CD4-positive, alpha-beta T cell treated with Interleukin-2 at 100 ng/mL for 4 hours (primary cell): Measurements from ENCODE around the gene MED8.

Experiments used
- DNase-seq: peaks from one replicate; pipeline ENCODE4 v3.0.0-alpha.2; 2020; ENCODE audit warnings: low spot score

Gene MED8

DNA sequence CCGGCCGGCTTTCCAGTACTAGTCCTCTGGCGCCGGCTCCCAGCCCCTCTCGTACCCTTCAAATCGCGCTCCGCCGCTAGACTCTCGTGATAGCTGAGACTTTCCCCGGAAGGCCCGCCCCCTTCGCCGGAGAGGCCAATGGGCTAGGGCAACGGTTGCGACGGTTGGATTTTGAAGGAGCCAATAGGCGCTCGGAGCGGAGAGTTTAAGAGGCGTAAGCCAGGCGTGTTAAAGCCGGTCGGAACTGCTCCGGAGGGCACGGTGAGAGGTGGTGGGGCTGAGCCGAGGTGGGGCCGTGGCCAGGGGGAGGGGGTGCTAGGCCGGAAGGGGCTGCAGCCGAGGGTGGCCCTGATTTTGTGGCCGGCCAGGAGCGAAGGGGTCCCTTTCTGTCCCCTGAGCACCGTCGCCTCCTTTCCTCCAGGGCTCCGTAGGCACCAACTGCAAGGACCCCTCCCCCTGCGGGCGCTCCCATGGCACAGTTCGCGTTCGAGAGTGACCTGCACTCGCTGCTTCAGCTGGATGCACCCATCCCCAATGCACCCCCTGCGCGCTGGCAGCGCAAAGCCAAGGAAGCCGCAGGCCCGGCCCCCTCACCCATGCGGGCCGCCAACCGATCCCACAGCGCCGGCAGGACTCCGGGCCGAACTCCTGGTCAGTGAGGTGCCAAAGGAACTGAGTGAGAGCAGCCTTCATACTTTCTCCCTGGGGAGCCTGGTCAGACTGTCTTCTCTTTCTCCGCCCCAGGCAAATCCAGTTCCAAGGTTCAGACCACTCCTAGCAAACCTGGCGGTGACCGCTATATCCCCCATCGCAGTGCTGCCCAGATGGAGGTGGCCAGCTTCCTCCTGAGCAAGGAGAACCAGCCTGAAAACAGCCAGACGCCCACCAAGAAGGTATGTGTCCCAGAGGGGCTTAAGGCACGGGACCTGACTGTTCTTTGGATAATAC lies 30.6 kb downstream of the MED8 start, which contains the start of gene CDC20:
TSS of gene CDC20 (plus strand) at position 236 of the 948 bp plus-strand sequence. CDS start at position 471, 235 bp downstream.
- DNase-seq = peak; percentile 97

DNA sequence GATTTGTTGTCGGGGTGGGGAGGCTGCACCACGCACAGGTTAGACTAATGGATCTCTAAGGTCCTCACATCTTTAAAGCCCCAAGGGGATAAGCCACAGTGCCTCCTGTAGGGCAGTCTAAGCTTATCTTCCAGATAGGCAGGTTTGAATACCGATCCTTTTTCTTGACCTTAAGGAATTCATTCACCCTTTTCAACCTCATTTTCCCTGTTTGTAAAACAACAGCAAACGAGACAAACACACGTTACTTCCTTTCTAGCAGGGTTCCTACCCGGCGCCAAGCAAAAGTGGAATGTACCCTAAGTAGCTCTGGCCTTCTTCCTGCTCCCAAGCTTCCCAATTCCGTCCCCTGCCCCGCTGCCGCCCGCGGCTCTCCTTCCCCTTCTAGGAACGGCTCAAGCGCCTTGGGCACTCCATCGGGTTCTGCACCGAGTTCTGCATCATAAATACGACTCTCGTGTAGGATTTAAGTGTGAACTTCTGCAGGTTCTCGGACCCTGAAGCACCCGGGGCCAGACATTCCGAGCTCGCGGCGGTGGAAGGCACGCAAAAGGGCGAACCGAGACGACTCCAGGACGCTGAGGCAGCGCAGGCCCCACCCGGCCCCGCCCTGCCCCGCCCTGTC lies 31.4 kb downstream of the MED8 start:
- DNase-seq = peak; percentile 32

DNA sequence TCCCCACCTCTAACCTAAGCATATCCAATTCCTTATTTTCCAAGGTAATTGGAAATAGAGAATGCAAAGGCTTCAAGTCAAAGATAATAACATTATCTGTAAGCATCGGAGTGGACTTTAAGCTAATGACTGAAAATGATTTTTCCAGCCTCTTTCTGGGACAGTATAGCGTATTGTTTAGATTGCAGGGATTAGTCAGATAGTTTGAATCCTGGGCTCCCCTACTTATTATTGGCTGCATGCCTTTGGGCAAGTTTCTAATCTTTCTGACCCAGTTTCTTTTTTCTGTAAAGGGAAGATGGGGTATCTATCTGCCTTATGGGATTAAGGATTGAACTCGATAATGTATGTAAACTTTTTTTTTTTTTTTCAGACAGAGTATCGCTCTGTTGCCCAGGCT lies 32.3 kb downstream of the MED8 start:
- DNase-seq = no peak

DNA sequence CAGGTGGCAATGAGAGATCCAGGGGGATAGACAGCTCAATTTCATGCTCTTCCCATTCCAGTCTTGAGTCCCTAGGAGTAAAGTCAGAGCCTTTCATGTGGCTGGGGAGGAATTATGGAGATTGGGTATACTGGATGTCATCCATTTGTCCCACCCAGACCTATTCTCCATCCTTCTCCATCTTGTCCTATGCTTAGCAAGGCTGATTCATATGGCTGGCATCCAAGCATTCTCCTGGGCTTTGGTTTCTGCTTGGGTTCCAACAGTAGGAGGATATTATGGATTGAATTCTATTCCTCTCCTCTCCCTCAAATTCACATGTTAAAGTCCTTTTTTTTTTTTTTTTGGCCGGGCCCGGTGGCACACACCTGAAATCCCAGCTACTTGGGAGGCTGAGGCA lies 34.7 kb downstream of the MED8 start:
- DNase-seq = no peak

DNA sequence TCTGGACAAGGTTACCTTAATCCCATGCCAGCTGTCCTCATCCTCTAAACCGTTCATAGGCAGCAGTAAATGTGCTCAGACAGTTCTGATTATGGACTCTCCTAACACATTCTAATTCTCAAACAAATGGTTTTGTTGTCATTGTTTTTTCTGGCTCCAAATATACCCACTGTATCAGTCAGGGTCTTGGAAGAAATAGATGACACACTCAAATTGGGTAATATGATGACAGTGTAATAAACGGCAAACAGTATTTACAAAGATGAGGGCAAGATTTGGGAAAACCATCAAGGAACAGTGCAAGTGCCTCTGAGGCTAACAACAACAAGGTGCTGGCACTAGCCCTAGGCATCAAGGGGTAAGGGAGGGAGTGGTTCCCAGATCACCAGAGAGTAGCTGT lies 35.1 kb downstream of the MED8 start:
- no peak for DNase-seq

DNA sequence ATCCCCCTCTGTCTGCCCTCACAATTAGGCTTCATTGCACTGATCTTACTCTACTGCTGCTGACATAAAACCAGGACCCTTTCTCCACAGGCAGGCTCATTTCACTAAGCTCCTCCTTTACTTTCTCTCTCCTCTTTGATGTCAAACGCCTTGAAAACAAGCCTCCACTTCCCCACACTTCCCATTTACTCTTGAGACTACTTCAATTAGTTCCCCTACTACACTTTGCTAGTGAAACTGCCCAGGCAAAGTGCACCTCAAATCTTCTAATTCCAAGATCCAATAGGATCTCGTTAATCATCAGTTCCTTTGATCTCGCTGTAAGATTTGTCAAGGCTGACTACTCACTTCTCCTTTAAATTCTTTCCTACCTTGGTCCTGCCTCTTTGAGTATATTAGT lies 36.7 kb downstream of the MED8 start:
- no peak for DNase-seq

DNA sequence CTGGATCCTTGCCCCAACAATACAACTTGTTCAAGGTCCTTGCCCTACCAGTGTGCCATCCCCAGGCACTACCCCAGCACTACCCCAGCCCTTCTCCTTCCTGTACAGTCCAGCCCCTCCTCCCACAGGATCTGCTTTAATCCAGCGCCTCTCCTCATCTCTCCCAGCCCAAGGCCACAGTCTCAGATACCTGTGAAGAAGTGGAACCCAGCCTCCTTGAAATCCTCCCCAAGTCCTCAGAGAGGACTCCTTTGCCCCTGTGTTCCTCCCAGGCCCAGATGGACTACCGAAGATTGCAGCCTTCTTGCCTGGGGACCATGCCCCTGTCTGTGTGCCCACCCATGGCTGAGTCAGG lies 37.3 kb downstream of the MED8 start:
- DNase-seq = no peak

DNA sequence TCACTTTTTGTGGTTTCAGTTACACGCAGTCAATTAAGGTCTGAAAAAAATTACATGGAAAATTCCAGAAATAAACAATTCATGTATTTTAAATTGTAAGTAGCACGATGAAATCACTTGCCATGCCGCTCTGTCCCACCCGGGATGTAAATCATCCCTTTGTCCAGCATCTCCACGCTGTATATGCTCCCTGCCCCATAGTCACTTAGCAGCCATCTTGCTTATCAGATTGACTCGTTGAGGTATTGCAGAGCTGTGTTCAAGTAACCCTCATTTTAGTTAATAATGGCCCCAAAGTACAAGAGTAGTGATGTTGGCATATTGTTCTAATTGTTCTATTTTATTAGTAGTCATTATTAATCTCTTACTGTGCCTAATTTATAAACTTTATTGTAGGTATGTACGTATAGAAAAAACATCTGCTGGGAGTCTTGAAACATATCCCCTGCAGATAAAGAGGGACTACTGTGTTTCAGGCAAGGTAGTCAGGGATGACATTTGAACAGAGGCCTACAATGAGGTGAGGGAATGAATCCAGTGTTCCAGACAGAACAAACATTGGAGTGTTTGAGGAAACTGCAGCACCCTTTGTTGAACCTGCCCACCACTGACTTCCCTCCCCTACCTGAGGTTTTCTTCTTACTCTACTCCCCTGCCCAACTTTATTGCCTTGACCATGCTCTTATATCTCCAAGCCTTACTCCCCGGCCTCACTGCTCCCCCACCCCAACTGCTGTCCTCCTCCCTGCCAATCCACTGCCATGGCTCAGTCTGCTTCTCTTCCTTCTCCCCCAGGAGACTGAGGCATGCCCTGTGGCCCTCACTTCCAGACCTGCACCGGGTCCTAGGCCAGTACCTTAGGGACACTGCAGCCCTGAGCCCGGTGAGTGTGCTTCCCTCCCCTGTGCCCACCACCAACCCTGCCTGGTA lies 37.9 kb downstream of the MED8 start:
- DNase-seq = no peak

DNA sequence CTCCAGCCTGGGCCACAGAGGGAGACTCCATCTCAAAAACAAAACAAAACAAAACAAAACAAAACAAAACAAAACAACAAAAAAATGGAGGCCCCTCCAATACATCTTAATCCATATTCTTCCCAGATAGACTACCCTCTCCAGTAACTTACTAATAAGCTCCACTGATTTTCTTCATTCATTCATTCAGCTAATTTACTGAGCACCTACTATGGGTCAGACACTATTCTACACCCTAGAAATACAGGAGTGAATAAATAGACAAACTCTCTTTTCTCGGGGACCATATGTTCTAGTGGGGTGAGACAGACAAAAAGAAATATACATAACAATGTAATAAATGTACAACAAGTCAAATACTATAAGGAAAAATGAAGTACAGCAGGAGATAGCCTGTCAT lies 38.6 kb downstream of the MED8 start:
- no peak for DNase-seq

DNA sequence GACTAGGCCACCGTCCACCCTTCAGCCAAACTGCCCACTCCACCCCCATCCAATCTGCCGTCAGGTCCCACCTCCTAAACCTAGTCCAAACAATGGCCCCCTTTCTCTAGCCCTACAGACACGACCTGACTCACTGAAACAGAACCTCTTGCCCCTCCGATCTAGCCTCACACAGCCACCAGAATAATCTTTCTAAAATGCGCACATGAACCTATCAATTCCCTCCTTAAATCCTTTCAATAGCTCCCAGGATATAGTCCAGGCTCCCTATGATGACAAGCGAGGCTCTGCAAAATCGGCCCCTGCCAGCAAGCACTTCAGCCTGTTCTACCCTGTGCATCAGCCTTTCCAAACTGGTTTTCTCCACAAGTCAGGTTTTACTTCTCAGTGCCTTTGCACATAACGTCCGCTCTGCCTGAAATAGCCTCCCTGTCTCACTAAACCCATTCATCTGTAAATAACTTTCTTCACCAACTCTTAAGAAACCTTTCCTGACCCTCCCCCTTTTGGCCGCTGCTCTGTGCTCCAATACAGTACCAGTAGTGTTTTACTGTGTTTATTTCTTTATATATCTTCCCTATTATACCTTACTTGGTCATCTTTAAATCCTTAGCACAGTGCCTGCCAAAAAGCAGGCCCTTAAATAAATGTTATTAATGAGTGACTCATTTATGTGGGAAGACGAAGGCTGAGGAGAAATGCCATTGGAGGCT lies 39.9 kb downstream of the MED8 start:
- no peak for DNase-seq

DNA sequence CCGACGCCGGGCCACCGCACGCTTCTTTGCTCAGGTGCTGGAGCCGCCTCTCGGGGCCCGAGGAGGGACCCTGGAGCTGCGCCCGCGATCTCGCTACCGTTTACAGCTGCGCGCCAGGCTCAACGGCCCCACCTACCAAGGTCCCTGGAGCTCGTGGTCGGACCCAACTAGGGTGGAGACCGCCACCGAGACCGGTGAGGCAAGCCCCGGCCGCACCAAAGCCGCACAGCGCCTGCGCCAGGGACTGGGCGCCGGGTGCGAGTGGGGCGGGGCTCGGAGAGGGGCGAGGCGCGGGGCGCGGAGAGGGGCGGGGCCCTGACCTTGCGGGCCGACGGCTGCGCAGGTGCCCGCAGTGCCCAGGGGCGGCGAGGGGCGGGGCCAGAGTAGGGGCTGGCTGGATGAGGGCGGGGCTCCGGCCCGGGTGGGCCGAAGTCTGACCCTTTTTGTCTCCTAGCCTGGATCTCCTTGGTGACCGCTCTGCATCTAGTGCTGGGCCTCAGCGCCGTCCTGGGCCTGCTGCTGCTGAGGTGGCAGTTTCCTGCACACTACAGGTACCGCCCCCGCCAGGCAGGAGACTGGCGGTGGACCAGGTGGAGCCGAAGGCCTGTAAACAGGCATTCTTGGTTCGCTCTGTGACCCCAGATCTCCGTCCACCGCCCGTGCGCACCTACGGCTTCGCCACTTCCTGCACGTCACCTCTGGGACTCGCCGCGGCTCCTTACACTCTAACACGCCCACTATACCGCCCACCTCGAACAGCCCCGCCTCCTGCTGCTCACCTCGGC lies 40.6 kb downstream of the MED8 start:
- DNase-seq = peak; percentile 59

DNA sequence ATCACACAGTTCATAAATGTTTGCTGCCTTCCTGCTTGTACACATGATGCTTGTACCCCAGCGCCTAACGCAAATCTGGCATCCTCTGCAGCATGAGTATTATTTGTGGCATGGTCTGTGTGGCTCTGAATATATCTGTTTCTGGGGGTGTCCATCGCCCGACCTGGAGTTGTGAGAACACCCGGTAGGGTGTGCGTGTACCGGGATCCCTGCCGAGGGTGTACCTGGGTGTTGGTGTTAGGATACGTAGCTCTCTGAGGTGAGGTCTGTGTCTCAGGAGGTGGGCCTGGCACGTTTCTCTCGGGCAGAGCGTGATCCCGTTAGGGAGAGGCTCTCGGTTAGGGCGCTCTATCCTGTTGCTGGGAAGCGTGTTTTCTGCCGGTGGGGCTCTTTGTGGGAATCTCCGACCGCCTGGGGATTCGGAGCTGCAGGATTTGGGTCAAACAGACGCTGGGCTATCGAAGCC lies 41.2 kb downstream of the MED8 start:
- DNase-seq = no peak

DNA sequence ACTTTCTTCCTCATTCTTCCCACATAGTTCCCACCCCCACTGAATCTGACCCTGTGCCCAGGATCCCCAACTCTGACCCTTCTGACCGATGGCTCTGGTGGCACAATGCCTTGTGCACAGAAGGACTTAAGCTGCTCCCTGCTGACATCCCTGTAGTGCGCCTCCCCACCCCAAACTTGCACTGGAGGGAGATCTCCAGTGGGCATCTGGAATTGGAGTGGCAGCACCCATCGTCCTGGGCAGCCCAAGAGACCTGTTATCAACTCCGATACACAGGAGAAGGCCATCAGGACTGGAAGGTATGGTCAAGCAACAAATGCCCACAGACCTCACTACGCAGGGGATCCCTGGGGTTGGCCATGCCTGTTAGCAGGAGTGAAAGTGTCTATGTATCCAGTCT lies 43.0 kb downstream of the MED8 start:
- no peak for DNase-seq

DNA sequence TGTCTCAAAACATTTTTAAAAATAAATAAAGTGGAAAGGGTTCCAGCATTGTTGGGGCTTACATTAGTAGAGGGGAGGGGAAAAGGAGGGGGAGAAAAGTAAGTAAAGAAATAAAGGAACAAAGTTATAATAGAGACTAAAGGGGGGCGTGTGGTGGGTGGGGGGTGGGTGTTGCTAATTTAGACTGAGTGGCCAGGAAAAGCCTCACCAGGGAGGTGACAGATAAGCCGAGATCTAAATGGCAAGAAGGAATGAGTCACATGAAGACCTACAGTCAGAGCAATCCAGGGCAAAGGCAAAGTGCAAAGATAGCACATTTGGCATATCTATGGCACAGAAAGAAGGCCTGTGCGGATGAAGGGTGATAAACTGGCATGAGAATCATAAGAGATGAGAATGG lies 44.5 kb downstream of the MED8 start:
- no peak for DNase-seq

DNA sequence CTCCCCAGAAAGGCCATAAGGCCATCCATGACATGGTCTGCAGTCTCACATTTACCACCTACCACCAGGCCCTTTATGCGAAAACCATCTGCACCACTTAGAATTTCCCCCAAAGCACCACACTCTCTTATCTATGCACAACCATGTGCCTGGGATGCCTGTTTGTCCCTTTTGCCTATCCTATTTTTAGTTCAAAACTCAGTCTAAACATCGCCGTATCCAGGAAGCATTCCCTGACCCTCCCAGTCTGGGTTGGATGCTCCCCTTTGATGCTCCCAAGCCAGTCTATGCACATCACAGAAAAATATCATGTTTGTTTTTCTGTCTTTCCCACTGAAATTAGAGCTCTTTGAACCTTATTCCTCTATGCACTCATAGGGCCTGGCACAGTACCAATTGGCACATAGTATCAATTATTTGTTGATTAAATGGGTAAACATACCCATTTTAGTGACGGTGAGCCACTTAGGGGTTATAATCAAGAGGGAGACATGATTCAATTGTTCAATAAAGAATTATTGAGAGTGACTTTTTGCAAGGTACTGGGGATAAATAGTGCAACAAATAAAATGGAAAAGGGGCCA lies 45.2 kb downstream of the MED8 start:
- DNase-seq = no peak

DNA sequence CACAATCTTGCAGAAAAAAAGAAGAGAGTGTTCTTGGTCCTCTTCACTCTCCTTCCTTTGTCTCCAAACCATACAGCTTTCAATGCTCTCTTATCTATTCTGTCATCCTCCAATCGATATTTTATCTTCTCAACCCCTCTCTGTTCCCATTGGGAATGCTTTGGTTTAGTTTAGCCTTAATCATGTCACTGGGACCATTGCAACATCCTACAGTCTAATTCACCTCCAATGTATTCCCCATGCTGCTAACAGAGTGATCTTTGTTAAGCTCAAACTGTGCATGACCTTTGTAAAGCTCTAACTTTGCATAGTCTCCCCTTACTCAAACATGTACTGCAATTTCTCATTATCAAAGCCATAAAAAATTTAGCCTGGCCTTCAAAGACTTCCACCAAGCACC lies 49.0 kb downstream of the MED8 start:
- no peak for DNase-seq

DNA sequence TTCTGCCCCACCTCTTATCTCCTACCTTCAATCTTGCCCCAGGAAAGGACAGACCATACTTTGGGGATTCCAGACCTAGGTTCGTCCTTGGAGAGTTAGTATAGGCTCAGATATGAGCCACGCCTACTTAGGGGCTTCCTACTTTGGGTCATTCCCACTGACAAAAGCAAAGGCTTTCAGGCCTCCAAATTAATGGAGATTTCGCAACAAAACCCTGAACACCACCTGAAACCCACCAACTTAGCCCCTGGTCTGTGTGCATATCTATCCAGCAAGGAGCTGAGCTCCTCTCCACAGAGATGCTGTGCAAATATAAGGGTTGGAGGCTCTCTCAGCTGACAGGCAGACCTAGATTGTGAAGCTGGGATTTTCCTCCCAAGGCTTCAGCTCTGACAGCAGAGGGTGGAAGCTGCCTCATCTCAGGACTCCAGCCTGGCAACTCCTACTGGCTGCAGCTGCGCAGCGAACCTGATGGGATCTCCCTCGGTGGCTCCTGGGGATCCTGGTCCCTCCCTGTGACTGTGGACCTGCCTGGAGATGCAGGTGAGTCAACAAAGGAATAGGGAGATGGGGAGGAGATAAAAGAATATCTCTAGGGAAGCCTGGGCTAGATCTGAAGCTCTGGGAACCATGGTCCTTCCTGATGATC lies 49.9 kb downstream of the MED8 start:
- DNase-seq = no peak

DNA sequence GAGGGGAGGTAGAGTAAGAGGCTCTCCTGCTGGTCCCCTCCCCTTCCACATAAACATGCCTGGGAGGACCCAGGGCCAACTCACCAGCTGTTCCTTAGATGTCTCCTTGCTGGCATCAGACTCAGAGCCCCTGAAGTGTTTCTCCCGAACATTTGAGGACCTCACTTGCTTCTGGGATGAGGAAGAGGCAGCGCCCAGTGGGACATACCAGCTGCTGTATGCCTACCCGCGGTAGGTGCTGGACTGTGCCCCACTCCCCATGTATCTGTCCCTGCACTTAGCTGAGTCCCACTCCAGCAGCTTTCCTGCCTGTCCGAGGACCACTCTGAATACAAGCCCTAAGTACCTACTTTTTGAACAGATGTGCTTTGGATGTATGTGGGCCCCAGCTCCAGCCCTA lies 51.6 kb downstream of the MED8 start:
- no peak for DNase-seq

DNA sequence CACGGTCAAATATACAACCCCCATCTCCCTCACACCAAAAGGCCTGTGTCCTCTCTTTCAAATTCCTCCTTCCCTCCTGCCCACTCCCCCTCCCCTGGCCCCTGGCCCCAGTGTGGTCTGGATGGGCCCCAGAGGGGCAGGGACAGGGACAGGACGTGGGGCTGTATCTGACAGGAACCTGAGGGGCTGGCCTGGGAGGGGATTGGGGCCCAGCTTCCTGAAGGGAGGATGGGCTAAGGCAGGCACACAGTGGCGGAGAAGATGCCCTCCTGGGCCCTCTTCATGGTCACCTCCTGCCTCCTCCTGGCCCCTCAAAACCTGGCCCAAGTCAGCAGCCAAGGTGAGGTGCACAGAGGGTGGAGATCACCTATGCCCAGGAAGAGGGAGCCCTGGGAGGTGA lies 52.0 kb downstream of the MED8 start, which contains the start of gene MPL:
TSS of gene MPL (plus strand) at position 231 of the 400 bp plus-strand sequence. CDS start at position 262, 31 bp downstream.
- no peak for DNase-seq
